Breast epithelium (tissue), 3 donors: ENCODE data around the gene PLEKHG4B.

Experiments
- POLR2A ChIP-seq: fragments of 450-650 bp; IDR thresholded peaks from one replicate; pipeline ENCODE4 v1.6.1; 2016; ENCODE audit warnings: antibody characterized with exemption, mild to moderate bottlenecking, moderate library complexity
- POLR2AphosphoS5 ChIP-seq, 3 donors: sonication (generic); formaldehyde crosslinking; IDR thresholded peaks; one replicate each; pipeline ENCODE4 v1.6.1; 2017; ENCODE audit warnings: antibody characterized with exemption in 3 of 3

DNA sequence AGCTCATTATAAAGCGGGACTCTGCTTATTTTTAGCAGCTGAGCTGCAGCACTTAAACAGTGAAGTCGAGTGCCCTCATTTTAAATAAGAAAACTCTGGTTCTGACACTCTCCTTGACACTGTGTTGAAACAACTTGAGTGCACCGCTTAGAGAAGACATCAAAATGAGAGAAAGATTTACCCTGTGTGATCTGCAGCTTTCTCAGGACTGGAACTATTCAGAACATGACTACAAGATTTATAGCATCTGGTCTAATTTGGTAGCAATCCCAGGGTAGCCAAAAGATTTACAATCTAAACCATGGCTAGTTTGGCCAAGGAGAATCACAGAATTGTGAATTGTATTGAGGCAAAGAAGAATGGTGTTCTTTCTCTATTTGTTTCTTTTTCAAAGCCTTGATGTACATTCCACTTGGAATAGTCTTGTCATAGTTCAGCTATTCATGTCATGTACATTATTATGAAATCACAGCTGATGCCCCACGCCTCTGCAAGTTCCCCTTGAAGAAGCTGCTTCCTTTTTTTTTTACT, 38.7 kb downstream of the PLEKHG4B start:
- TF ChIP-seq POLR2AphosphoS5 (IDR thresholded peaks at IDR 0.05) = no peak
- TF ChIP-seq POLR2A = no peak
